ENCODE measurements around the gene FAM114A2. TPM values are rescaled to one million over a fixed set of nuclear protein-coding genes. Genes with fewer than 3 reads are reported as not detected.
A peak's percentile ranks its signal among the peaks of the same experiment; 100 is the strongest.

FAM114A2 gene
- total RNA-seq, 1 experiment from 2014 or later, result 25.0 TPM

GRCh38 chr5:153998768-153999167 is 39.9 kb downstream of the FAM114A2 start:
- no peak for DNase-seq (ENCODE audit: low spot score)
- in situ Hi-C loops (cut with HindIII; ENCODE audit: low sequenced_read_pairs), result no loop called here

GRCh38 chr5:153998010-153998409 is 40.7 kb downstream of the FAM114A2 start:
- in situ Hi-C loops (cut with HindIII; ENCODE audit: low sequenced_read_pairs), result no loop called here
- no peak for DNase-seq (ENCODE audit: low spot score)

- in situ Hi-C loops (cut with HindIII; ENCODE audit: low sequenced_read_pairs), result no loop called here
- DNase-seq (ENCODE audit: low spot score), result no peak
These were observed 47.5 kb downstream of the FAM114A2 start for GRCh38 chr5:153991168-153991567.

GRCh38 chr5:153988510-153988909 is 50.2 kb downstream of the FAM114A2 start:
- in situ Hi-C loops (cut with HindIII; ENCODE audit: low sequenced_read_pairs), result no loop called here
- no peak for DNase-seq (ENCODE audit: low spot score)

GRCh38 chr5:153987301-153987700 is 51.4 kb downstream of the FAM114A2 start:
- DNase-seq (ENCODE audit: low spot score), result no peak
- in situ Hi-C loops (cut with HindIII; ENCODE audit: low sequenced_read_pairs), result no loop called here

- DNase-seq (ENCODE audit: low spot score), result no peak
- in situ Hi-C loops (cut with HindIII; ENCODE audit: low sequenced_read_pairs), result no loop called here
These were observed 53.2 kb downstream of the FAM114A2 start for GRCh38 chr5:153985498-153985897.

- in situ Hi-C loops (cut with HindIII; ENCODE audit: low sequenced_read_pairs), result no loop called here
- no peak for DNase-seq (ENCODE audit: low spot score)
These were observed 54.8 kb downstream of the FAM114A2 start for GRCh38 chr5:153983885-153984284.

- DNase-seq (ENCODE audit: low spot score), result no peak
- in situ Hi-C loops (cut with HindIII; ENCODE audit: low sequenced_read_pairs), result no loop called here
These were observed 56.7 kb downstream of the FAM114A2 start for GRCh38 chr5:153981905-153982605.

- in situ Hi-C loops (cut with HindIII; ENCODE audit: low sequenced_read_pairs), result no loop called here
- DNase-seq (ENCODE audit: low spot score), result no peak
These were observed 59.5 kb downstream of the FAM114A2 start for GRCh38 chr5:153979028-153979783.

GRCh38 chr5:153974813-153975163 is 63.9 kb downstream of the FAM114A2 start:
- no peak for DNase-seq (ENCODE audit: low spot score)
- in situ Hi-C loops (cut with HindIII; ENCODE audit: low sequenced_read_pairs), result no loop called here

- peak; percentile 67 for DNase-seq (ENCODE audit: low spot score)
- in situ Hi-C loops (cut with HindIII; ENCODE audit: low sequenced_read_pairs), result no loop called here
These were observed 64.4 kb downstream of the FAM114A2 start for GRCh38 chr5:153974131-153974812.

GRCh38 chr5:153972240-153972639 is 66.5 kb downstream of the FAM114A2 start:
- DNase-seq (ENCODE audit: low spot score), result no peak
- in situ Hi-C loops (cut with HindIII; ENCODE audit: low sequenced_read_pairs), result no loop called here

GRCh38 chr5:153970496-153970895 is 68.2 kb downstream of the FAM114A2 start:
- in situ Hi-C loops (cut with HindIII; ENCODE audit: low sequenced_read_pairs), result no loop called here
- peak; percentile 99 for DNase-seq (ENCODE audit: low spot score)

GRCh38 chr5:153969563-153969895 is 69.2 kb downstream of the FAM114A2 start:
- DNase-seq (ENCODE audit: low spot score), result no peak
- in situ Hi-C loops (cut with HindIII; ENCODE audit: low sequenced_read_pairs), result no loop called here

GRCh38 chr5:153968761-153969562 is 69.7 kb downstream of the FAM114A2 start:
- DNase-seq (ENCODE audit: low spot score), result no peak
- in situ Hi-C loops (cut with HindIII; ENCODE audit: low sequenced_read_pairs), result no loop called here

GRCh38 chr5:153964880-153965645 is 73.6 kb downstream of the FAM114A2 start:
- in situ Hi-C loops (cut with HindIII; ENCODE audit: low sequenced_read_pairs), result no loop called here
- peak; percentile 68 for DNase-seq (ENCODE audit: low spot score)

GRCh38 chr5:153964191-153964879 is 74.4 kb downstream of the FAM114A2 start:
- in situ Hi-C loops (cut with HindIII; ENCODE audit: low sequenced_read_pairs), result no loop called here
- no peak for DNase-seq (ENCODE audit: low spot score)
